CD4-positive, alpha-beta T cell treated with Interleukin-21 for 1 hour (primary cell): ENCODE measurements around the gene PHLDB1.
"Not testable (repeated sequence)": the region's sequence is repeated elsewhere in the genome, so short reads cannot be mapped to it uniquely, and the experiment has no call there.

Source experiments
- DNase-seq: peaks from one replicate; pipeline ENCODE4 v3.0.0-alpha.2; 2020

Gene PHLDB1

GRCh38 chr11:118607401-118608359 is at the start of gene PHLDB1:
PHLDB1 (plus strand) TSS chr11:118607615; CDS start chr11:118613837, 6,222 bp downstream.
- peak; percentile 55 for DNase-seq

GRCh38 chr11:118560806-118561205 is 46.6 kb upstream of the PHLDB1 start:
- no peak for DNase-seq

GRCh38 chr11:118565051-118565450 is 42.4 kb upstream of the PHLDB1 start:
- no peak for DNase-seq

- no peak for DNase-seq
Measured at GRCh38 chr11:118569670-118570069, 37.7 kb upstream of the PHLDB1 start.

GRCh38 chr11:118570787-118571186 is 36.6 kb upstream of the PHLDB1 start:
- no peak for DNase-seq

GRCh38 chr11:118571701-118572060 is 35.7 kb upstream of the PHLDB1 start:
- DNase-seq, result not testable (repeated sequence)

- DNase-seq, result peak; percentile 86
Measured at GRCh38 chr11:118572061-118572980, 35.1 kb upstream of the PHLDB1 start, which contains the start of gene ARCN1. ARCN1 (plus strand) TSS chr11:118572409; CDS start chr11:118572548, 139 bp downstream.

- peak; percentile 63 for DNase-seq
Measured at GRCh38 chr11:118572981-118573550, 34.3 kb upstream of the PHLDB1 start.

GRCh38 chr11:118574636-118575035 is 32.8 kb upstream of the PHLDB1 start:
- no peak for DNase-seq

GRCh38 chr11:118577995-118578394 is 29.4 kb upstream of the PHLDB1 start:
- DNase-seq, result not testable (repeated sequence)

- no peak for DNase-seq
Measured at GRCh38 chr11:118581057-118581456, 26.4 kb upstream of the PHLDB1 start.

- no peak for DNase-seq
Measured at GRCh38 chr11:118587952-118588351, 19.5 kb upstream of the PHLDB1 start.

GRCh38 chr11:118592616-118593367 is 14.6 kb upstream of the PHLDB1 start:
- no peak for DNase-seq

- peak; percentile 79 for DNase-seq
Measured at GRCh38 chr11:118594984-118595383, 12.4 kb upstream of the PHLDB1 start.

- no peak for DNase-seq
Measured at GRCh38 chr11:118596224-118597146, 10.9 kb upstream of the PHLDB1 start.

GRCh38 chr11:118597556-118597955 is 9.9 kb upstream of the PHLDB1 start:
- no peak for DNase-seq

GRCh38 chr11:118602331-118602730 is 5.1 kb upstream of the PHLDB1 start:
- no peak for DNase-seq

GRCh38 chr11:118603709-118604108 is 3.7 kb upstream of the PHLDB1 start:
- DNase-seq, result not testable (repeated sequence)

- no peak for DNase-seq
Measured at GRCh38 chr11:118604566-118604965, 2.8 kb upstream of the PHLDB1 start.

GRCh38 chr11:118605116-118605867 is 2.1 kb upstream of the PHLDB1 start:
- no peak for DNase-seq
